Measurements from ENCODE around the gene IPO4. TPM values are rescaled to one million over a fixed set of nuclear protein-coding genes. Genes with fewer than 3 reads are reported as not detected.

The IPO4 gene
- total and polyA plus RNA-seq, 2 of the 13 experiments (the other 11 are each of a cell fraction or from before 2014, with no cell fraction given): 39.0 to 179 TPM

- TF ChIP-seq ZNF841 (CRISPR knock-in tag; IDR thresholded peaks at IDR 0.05; ENCODE audit: borderline replicate concordance): no peak; the same call in 1 of the 2 replicates
- peak; percentile 98 for TF ChIP-seq MYC (CRISPR knock-in tag; IDR thresholded peaks at IDR 0.05; ENCODE audit: borderline replicate concordance)
- TF ChIP-seq ZNF337 (CRISPR knock-in tag; IDR thresholded peaks at IDR 0.05; ENCODE audit: borderline replicate concordance, low read depth): no peak
- TF ChIP-seq NFIB (CRISPR knock-in tag; IDR thresholded peaks at IDR 0.05; ENCODE audit: borderline replicate concordance): no peak
- TF ChIP-seq ARNT2 (CRISPR knock-in tag; IDR thresholded peaks at IDR 0.05; ENCODE audit: low read depth): peak; percentile 99
- peak; percentile 87 for TF ChIP-seq PAX8 (CRISPR knock-in tag; IDR thresholded peaks at IDR 0.05; ENCODE audit: borderline replicate concordance)
- TF ChIP-seq ZNF687 (CRISPR knock-in tag; IDR thresholded peaks at IDR 0.05): peak; percentile 98
- TF ChIP-seq ZKSCAN8 (CRISPR knock-in tag; IDR thresholded peaks at IDR 0.05; ENCODE audit: borderline replicate concordance): peak; percentile 97
- TF ChIP-seq, protein P1, sequence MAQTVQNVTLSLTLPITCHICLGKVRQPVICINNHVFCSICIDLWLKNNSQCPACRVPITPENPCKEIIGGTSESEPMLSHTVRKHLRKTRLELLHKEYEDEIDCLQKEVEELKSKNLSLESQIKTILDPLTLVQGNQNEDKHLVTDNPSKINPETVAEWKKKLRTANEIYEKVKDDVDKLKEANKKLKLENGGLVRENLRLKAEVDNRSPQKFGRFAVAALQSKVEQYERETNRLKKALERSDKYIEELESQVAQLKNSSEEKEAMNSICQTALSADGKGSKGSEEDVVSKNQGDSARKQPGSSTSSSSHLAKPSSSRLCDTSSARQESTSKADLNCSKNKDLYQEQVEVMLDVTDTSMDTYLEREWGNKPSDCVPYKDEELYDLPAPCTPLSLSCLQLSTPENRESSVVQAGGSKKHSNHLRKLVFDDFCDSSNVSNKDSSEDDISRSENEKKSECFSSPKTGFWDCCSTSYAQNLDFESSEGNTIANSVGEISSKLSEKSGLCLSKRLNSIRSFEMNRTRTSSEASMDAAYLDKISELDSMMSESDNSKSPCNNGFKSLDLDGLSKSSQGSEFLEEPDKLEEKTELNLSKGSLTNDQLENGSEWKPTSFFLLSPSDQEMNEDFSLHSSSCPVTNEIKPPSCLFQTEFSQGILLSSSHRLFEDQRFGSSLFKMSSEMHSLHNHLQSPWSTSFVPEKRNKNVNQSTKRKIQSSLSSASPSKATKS (CRISPR knock-in tag; IDR thresholded peaks at IDR 0.05): peak; percentile 87
- TF ChIP-seq ZFP41 (CRISPR knock-in tag; IDR thresholded peaks at IDR 0.05; ENCODE audit: borderline replicate concordance): peak; percentile 97
- TF ChIP-seq CENPT (CRISPR knock-in tag; IDR thresholded peaks at IDR 0.05; ENCODE audit: low read depth): peak; percentile 95
- TF ChIP-seq CREB3 (CRISPR knock-in tag; IDR thresholded peaks at IDR 0.05): no peak
- peak; percentile 99 for TF ChIP-seq THAP9 (CRISPR knock-in tag; IDR thresholded peaks at IDR 0.05; ENCODE audit: borderline replicate concordance)
- TF ChIP-seq ZNF34 (CRISPR knock-in tag; IDR thresholded peaks at IDR 0.05; ENCODE audit: borderline replicate concordance): peak; percentile 100
- peak; percentile 96 for TF ChIP-seq ZBTB7B (CRISPR knock-in tag; IDR thresholded peaks at IDR 0.05)
- TF ChIP-seq ZC3H13 (CRISPR knock-in tag; IDR thresholded peaks at IDR 0.05): peak; percentile 96
- TF ChIP-seq KDM6A (CRISPR knock-in tag; IDR thresholded peaks at IDR 0.05; ENCODE audit: low read depth): peak; percentile 72; the same call in 1 of the 2 replicates
- no peak for TF ChIP-seq NFATC3 (CRISPR knock-in tag; IDR thresholded peaks at IDR 0.05)
Observed at GRCh38 chr14:24215495-24216344, 27.1 kb upstream of the IPO4 start, which contains the start of gene MDP1 (continued).

Measured in HepG2 (cell line).